Left ventricle myocardium superior (tissue), 1 donor: Measurements from ENCODE around the gene ABCB8. TPM values are rescaled to one million over a fixed set of nuclear protein-coding genes. Genes with fewer than 3 reads are reported as not detected.
A peak's percentile ranks its signal among the peaks of the same experiment; 100 is the strongest.

Source experiments
- ATAC-seq: fragments of 200-7000 bp; cut with Tn5 transposase; one replicate; pipeline ENCODE4 v1.9.1; 2020; ENCODE audit warnings: mild to moderate bottlenecking, moderate library complexity
- DNase-seq: peaks from one replicate; pipeline ENCODE4 v3.0.0-alpha.2; 2020
- intact Hi-C: fragments of 100-400 bp; cut with micrococcal nuclease; formaldehyde crosslinking; loops from one replicate; pipeline ENCODE4 v1.11.0; 2022
- total RNA-seq: library from RNA; stranded (reverse); fragmentation: NEBNext Ultra II Directional; extraction: Animal tissue kit (Norgen Biotek cat#: 25700); gene quantifications from one replicate; pipeline ENCODE4 v1.2.1, GENCODE V29; 2021
- donor health status: DM: no; HTN: yes; CAD: no; lungs with severe emphysema.

Gene ABCB8
- total RNA-seq, 1 donor from 2014 or later: 29.7 TPM

DNA sequence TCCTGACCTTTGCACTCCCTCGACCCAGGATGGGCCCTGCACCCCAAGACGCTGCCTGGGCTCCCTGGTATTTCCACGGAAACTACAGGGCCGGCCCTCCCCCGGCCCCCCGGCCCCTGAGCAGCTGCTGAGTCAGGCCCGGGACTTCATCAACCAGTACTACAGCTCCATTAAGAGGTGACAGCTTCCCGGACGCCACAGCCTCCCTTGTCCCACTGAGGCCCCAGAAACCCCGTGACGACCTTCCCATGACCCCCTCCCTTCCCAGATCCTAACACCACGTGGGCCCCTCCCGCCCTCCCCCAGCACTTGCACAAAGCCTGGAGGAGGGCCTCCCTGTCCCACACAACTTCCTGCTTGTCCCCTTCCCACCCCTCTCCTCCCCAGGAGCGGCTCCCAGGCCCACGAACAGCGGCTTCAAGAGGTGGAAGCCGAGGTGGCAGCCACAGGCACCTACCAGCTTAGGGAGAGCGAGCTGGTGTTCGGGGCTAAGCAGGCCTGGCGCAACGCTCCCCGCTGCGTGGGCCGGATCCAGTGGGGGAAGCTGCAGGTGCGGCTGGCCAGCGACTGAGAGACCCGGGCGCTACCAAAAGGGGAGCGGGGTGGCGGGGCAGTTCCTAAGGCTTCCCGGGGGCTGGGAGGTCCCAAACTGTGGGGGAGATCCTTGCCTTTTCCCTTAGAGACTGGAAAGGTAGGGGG lies 31.7 kb upstream of the ABCB8 start:
- DNase-seq: peak; percentile 32
- ATAC-seq: no peak
- intact Hi-C loops: no loop called here

- intact Hi-C loops: no loop called here
- DNase-seq: no peak
Measured at GRCh38 chr7:150997075-150997511, 31.2 kb upstream of the ABCB8 start.

GRCh38 chr7:150997817-150998216 lies 30.4 kb upstream of the ABCB8 start:
- intact Hi-C loops: no loop called here
- DNase-seq (no peak), ATAC-seq (no peak)

More at GRCh38 chr7:150997075-150997511, 31.2 kb upstream of the ABCB8 start:
- no peak for ATAC-seq

GRCh38 chr7:150998341-150998740 lies 29.9 kb upstream of the ABCB8 start:
- no peak for DNase-seq
- no peak for ATAC-seq
- intact Hi-C loops: no loop called here

- no peak for DNase-seq
- intact Hi-C loops: no loop called here
- no peak for ATAC-seq
Measured at GRCh38 chr7:150999001-150999400, 29.2 kb upstream of the ABCB8 start.

- intact Hi-C loops: no loop called here
Measured at GRCh38 chr7:150999497-151000230, 28.6 kb upstream of the ABCB8 start.

DNA sequence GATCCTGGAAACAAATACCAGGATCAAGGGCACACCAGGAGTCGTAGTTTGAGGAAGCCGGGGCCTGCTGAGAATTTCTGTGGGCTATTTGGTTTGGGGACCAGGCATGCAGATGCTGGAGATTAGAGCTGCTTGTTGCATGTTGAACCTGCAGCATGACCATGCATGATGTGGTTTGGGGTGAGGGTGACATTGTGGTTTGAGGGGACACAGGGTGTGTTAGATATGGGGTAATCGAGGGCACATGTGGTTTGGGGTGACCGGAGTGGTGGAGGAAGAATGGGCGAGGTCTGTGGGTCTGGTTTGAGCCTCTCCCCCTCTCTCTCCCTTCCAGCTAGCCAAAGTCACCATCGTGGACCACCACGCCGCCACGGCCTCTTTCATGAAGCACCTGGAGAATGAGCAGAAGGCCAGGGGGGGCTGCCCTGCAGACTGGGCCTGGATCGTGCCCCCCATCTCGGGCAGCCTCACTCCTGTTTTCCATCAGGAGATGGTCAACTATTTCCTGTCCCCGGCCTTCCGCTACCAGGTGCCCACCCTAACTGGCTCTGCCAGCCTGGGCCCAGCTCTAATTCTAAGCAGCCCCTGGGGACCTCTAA lies 27.3 kb upstream of the ABCB8 start:
- ATAC-seq (no peak), DNase-seq (no peak)
- intact Hi-C loops: no loop called here

More at GRCh38 chr7:150999497-151000230, 28.6 kb upstream of the ABCB8 start:
- ATAC-seq: no peak
- DNase-seq: no peak

GRCh38 chr7:151001546-151001945 lies 26.7 kb upstream of the ABCB8 start:
- ATAC-seq (no peak), DNase-seq (no peak)
- intact Hi-C loops: no loop called here

DNA sequence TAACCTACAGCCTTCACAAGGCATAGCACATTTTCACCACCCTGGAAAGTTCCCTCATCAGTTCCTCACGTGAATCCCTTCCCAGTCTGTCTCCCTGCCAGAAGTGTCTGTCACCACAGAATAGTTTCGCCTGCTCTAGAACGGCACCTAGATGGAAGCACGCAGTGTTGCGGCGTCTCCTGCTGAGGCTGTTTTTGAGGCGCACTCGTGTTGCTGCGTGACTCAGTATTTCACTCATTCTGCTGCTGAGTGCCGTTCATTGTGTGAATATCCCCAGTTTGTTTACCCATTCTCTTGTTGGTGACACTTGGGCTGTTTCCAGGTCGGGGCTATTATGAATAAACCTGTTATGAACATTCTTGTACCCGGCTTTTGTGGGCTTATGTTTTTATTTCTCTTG lies 24.7 kb upstream of the ABCB8 start:
- no peak for DNase-seq
- intact Hi-C loops: no loop called here
- ATAC-seq: no peak

DNA sequence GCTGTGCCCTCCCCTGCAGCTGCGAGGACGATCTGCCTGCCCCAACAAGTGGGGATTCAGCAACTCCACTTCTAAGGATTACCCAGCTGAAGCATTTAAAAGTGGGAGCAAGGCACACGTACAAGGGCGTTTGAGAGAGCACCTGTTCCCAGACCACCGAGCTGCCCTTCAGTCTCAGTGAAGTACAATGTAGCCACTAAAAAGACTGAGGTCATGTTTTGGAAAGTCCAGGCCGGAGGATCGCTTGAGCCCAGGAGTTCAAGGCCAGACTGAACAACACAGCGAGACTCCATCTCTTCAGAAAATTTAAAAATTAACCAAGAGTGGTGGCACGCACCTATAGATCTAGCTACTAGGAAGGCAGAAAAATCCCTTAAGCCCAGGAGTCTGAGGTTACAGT lies 22.7 kb upstream of the ABCB8 start:
- intact Hi-C loops: no loop called here
- ATAC-seq (no peak), DNase-seq (no peak)

- DNase-seq (no peak), ATAC-seq (no peak)
- intact Hi-C loops: no loop called here
Measured at GRCh38 chr7:151006590-151007300, 21.5 kb upstream of the ABCB8 start.

DNA sequence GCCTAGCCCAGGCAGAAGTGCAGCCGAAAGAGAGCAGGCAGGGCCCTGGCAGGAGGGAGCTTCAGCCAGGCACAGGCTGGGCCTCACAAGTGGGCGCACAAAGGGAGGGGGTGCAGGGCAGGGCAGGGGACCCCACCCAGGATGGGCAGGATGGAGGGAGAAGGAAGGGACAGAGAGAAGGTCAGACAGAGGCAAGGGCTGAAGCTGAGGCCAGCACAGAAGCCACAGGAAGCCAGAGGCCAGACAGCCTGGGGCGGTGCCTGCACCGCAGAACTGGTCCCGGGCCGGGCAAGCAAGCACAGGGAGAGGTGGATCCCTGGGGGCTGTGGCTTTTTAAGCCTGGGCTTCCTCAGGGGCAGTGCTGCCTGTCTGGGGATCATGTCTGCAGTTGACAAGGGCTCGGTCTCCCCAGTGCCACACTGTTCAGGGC lies 20.8 kb upstream of the ABCB8 start:
- ATAC-seq (peak; percentile 51), DNase-seq (peak; percentile 53)
- intact Hi-C loops: no loop called here

DNA sequence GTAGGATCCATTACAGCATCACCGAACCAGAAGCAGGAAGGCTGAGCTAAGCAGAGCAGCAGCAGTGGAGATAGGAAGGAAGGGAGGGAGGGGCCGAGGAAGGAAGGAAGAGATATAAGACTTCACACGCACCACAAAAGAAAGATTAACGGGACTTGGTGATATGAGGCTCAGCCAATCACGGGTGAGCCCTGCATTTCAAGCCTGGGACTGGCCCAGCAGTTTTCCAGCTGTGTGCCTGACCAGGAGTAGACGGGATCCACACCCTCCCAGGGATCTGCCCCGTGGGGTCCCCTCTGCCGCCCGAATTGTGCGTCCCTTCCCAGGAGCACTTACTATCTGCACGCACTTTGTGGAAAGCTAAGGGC lies 20.1 kb upstream of the ABCB8 start:
- intact Hi-C loops: no loop called here
- DNase-seq (no peak), ATAC-seq (peak; percentile 47)

GRCh38 chr7:151008511-151009323 lies 19.5 kb upstream of the ABCB8 start:
- ATAC-seq: peak; percentile 73
- DNase-seq: peak; percentile 85
- intact Hi-C loops: no loop called here

DNA sequence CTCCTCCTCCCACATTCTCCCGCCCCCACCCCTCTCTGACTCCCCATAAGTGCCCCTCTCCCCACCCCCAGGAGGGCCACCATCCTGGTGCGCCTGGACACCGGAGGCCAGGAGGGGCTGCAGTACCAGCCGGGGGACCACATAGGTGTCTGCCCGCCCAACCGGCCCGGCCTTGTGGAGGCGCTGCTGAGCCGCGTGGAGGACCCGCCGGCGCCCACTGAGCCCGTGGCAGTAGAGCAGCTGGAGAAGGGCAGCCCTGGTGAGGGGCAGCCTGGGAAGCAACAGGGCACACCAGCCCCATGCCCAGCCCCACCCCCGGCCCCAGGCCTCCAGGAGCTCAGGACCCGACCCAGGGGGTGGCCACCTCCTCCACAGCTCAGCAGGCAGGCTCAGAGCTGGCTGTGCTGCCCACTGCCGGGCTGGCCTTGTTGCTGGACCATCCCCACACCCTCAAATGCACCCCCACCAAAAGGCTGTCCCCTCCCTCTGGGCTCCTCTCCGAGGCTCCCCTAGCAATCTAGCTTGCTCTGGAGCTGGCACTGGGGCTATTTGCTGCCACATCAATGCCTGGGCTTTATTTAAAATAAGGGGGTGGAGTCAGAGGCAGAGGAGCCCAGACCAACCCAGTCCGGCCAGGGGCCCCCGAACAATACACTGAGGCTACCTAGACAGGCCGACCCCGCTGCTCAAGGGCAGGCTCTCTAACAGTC lies 18.8 kb upstream of the ABCB8 start:
- ATAC-seq (no peak), DNase-seq (no peak)
- intact Hi-C loops: no loop called here

- intact Hi-C loops: no loop called here
Measured at GRCh38 chr7:151010037-151010306, 18.3 kb upstream of the ABCB8 start.

GRCh38 chr7:151010307-151011096 lies 17.7 kb upstream of the ABCB8 start:
- no peak for ATAC-seq
- intact Hi-C loops: no loop called here
- no peak for DNase-seq

More at GRCh38 chr7:151010037-151010306, 18.3 kb upstream of the ABCB8 start:
- DNase-seq (no peak), ATAC-seq (no peak)

DNA sequence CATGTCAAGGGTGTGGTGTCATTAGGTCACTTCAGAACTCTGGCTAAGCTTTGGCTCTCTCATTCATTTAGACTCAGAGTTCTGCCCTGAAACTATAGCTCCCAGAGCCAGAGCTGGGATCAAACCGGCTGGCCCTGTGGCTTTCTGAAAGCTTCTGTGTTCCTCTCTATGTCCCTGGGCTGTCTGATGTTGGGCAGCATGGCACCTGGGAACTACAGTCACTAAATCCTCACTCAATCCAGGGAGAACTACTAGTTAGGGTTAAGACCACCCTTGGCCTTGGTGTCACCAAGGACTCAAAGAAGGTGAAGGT lies 17.2 kb upstream of the ABCB8 start:
- no peak for DNase-seq
- no peak for ATAC-seq
- intact Hi-C loops: no loop called here
